ENCODE results near the gene DMBT1.

- TF ChIP-seq POLR2A (IDR thresholded peaks at IDR 0.05) (no peak), CTCF (IDR thresholded peaks at IDR 0.05) (no peak)
Measured at GRCh38 chr10:122659651-122660050, 99.1 kb downstream of the DMBT1 start.

Measured in right lobe of liver (tissue), 4 donors.